Activated CD8-positive, alpha-beta memory T cell treated with anti-CD3 and anti-CD28 coated beads for 4 hours (primary cell): Measurements from ENCODE around the gene EPC2.
A peak's percentile ranks its signal among the peaks of the same experiment; 100 is the strongest.
"Not testable (repeated sequence)": the region's sequence is repeated elsewhere in the genome, so short reads cannot be mapped to it uniquely, and the experiment has no call there.

Source experiments
- DNase-seq, 2 donors: peaks; one replicate each; pipeline ENCODE4 v3.0.0-alpha.2; 2020; ENCODE audit warnings: low read depth in 2 of 2

The EPC2 gene

GRCh38 chr2:148640767-148641166 is 3.8 kb upstream of the EPC2 start:
- no peak for DNase-seq

GRCh38 chr2:148642112-148642744 is 2.3 kb upstream of the EPC2 start:
- DNase-seq: no peak

GRCh38 chr2:148642891-148643416 is 1.6 kb upstream of the EPC2 start:
- no peak for DNase-seq

- DNase-seq: no peak
Measured at GRCh38 chr2:148643421-148643820, 1.1 kb upstream of the EPC2 start.

GRCh38 chr2:148644883-148645538 is 460 bp downstream of the EPC2 start:
- peak; percentile 84 to 89 for DNase-seq

GRCh38 chr2:148645539-148646230 is 1.1 kb downstream of the EPC2 start:
- DNase-seq: peak; percentile 20 to 49

- no peak for DNase-seq
Measured at GRCh38 chr2:148646231-148646559, 1.6 kb downstream of the EPC2 start.

GRCh38 chr2:148647711-148648110 is 3.2 kb downstream of the EPC2 start:
- DNase-seq: not testable (repeated sequence)

GRCh38 chr2:148649936-148650335 is 5.4 kb downstream of the EPC2 start:
- DNase-seq: no peak

GRCh38 chr2:148650881-148651280 is 6.3 kb downstream of the EPC2 start:
- no peak for DNase-seq

GRCh38 chr2:148651972-148652371 is 7.4 kb downstream of the EPC2 start:
- DNase-seq: no peak

- DNase-seq: no peak
Measured at GRCh38 chr2:148653437-148653836, 8.9 kb downstream of the EPC2 start.

GRCh38 chr2:148654435-148654834 is 9.9 kb downstream of the EPC2 start:
- no peak for DNase-seq

GRCh38 chr2:148656516-148656915 is 12.0 kb downstream of the EPC2 start:
- DNase-seq: no peak

GRCh38 chr2:148658807-148659722 is 14.5 kb downstream of the EPC2 start:
- DNase-seq: no peak

- no peak for DNase-seq
Measured at GRCh38 chr2:148660999-148661398, 16.4 kb downstream of the EPC2 start.

- not testable (repeated sequence) for DNase-seq
Measured at GRCh38 chr2:148662332-148662731, 17.8 kb downstream of the EPC2 start.

GRCh38 chr2:148664229-148664628 is 19.7 kb downstream of the EPC2 start:
- no peak for DNase-seq

- no peak for DNase-seq
Measured at GRCh38 chr2:148666555-148666954, 22.0 kb downstream of the EPC2 start.

GRCh38 chr2:148667113-148667836 is 22.7 kb downstream of the EPC2 start:
- no peak for DNase-seq

GRCh38 chr2:148670773-148671172 is 26.2 kb downstream of the EPC2 start:
- no peak for DNase-seq
